HG02588 (cell line): ENCODE measurements around the gene MUCL3.
A peak's percentile ranks its signal among the peaks of the same experiment; 100 is the strongest.
"Not testable (repeated sequence)": the region's sequence is repeated elsewhere in the genome, so short reads cannot be mapped to it uniquely, and the experiment has no call there.

Experiments
- ATAC-seq: cut with Tn5 transposase; IDR thresholded peaks from one replicate; pipeline ENCODE4 v1.9.1; 2021; ENCODE audit warnings: mild to moderate bottlenecking, moderate library complexity; ENCODE audit not compliant: unreplicated experiment

MUCL3 gene

DNA sequence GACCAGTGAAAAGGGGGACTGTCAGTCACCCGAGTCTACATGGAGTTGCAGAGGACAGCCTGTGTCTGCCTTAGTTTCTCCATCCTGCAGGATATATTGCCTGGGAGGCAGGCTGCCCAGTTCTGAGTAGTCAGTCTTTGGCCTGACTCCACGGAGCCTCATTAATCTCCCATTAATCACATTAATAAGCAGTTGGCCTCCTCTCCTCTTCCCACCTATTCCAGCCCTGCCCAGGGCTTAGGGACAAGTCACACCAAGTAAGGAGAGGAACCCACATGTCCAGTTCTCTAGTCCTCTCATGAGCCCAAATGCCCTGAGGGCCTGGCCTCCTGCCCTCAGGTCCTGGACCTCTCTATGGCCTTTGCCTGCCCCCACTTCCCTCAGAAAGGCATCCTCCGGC, 1.3 kb upstream of the MUCL3 start:
- no peak for ATAC-seq

- no peak for ATAC-seq
Observed at GRCh38 chr6:30942338-30943060, 1.7 kb downstream of the MUCL3 start.

DNA sequence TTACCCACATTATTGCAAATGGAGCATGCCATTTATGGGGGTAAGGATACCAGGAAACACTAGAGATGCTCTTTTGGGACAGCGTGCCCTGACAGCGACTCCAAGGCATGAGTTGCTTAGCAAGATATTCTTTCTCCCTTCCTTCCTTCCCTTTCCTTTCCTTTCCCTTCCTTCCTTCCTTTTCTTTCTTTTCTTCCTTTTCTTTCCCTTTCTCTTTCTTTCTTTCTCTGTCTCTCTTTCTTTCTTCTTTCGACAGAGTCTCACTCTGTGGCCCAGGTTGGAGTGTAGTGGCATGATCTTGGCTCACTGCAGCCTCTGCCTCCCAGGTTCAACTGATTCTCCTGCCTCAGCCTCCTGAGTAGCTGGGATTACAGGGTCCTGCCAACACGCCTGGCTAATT, 3.3 kb downstream of the MUCL3 start:
- no peak for ATAC-seq

DNA sequence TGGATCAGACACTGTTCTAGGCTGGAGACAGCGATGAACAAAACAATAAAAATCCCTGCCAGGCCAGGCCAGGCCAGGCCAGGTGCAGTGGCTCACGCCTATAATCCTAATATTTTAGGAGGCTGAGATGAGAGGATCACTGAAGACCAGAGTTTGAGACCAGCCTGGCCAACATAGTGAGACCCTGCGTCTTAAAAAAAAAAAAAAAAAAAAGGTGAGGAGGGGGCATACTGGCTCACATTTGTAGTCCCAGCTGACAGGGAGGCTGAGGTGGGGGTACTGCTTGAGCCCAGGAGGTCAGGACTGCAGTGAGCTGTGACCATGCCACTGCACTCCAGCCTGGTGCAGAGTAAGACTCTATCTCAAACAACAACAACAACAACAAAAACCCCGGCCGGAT, 4.5 kb downstream of the MUCL3 start:
- no peak for ATAC-seq

- ATAC-seq: no peak
Observed at GRCh38 chr6:30947231-30947630, 6.5 kb downstream of the MUCL3 start.

DNA sequence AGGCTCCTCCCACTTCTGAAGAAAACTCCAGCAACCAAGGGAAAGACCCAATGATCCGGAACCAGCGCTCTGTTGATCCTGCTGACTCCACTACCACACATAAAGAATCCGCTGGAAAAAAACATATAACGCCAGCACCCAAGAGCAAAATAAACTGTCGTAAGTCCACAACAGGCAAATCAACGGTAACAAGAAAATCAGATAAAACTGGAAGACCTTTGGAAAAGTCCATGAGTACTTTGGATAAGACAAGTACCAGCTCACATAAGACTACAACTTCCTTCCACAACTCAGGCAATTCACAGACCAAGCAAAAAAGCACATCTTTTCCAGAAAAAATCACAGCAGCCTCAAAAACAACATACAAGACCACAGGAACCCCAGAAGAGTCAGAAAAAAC, 8.0 kb downstream of the MUCL3 start:
- no peak for ATAC-seq

GRCh38 chr6:30951907-30952469, 11.2 kb downstream of the MUCL3 start:
- no peak for ATAC-seq

DNA sequence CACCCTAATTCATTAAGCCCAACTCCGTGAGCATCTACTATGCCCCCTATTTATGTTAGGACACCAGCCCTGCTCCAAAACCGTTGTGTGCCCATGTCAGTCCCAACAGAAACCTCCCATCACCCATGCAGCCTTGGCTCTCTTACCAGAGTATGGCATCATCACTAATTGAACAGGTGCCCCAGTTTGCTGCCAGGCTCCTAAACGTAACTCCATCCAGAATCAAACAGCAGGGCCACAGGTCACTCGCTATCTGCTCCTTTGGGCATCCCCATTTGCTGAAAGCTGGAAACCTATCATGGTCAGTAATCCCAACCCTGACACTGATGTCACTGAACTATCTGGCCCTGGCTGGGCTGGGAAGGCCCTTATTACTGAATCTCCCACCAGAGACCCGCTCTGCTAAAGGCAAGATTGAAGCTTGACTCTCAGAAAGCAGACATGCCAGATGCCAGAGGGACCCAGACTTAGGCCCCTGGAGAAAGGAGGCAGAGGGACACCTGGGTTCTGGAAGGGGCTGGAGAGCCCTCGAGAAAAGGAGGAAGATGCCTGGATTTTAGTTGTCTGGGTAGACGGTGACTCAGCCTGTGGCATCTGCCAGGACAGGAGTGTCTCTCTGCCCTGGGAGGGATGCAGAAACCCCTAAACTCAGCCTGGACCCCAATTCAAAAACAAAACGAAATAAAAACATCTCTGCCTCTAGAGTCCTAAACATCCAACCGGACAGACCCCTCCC, 14.0 kb downstream of the MUCL3 start:
- no peak for ATAC-seq

DNA sequence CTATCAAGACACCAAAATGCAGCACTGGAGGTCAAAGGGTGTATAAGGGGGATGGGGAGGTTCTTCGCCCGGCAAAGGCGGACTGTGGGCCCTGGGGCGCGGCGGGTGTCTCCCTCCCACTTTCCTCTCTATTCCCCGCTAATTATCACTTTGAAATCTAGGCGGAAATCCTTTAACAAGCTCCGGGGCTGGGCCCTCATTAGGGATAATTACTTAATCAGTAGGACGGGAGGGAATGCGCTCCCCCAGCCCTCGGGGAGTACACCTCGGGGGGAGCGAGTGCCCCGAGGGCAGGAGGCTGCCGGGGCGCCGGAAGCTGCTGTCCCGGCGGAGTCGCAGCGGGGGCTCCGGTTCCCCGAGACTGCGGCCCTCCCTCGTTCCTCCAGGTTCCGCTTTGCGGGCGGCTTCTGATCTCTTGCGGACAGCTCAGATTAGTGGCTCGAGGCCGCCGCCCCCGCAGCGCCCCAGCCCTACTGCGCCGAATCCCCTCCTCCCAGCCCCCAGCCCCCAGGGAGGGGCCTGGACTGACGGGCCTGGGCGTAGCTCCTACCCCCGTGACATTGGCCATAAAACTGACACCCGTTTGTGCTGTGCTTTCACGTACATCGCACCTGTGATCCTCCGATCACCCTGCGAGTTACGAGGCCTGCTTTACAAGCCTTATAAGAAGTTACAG, 14.7 kb downstream of the MUCL3 start:
- ATAC-seq: peak; percentile 47

DNA sequence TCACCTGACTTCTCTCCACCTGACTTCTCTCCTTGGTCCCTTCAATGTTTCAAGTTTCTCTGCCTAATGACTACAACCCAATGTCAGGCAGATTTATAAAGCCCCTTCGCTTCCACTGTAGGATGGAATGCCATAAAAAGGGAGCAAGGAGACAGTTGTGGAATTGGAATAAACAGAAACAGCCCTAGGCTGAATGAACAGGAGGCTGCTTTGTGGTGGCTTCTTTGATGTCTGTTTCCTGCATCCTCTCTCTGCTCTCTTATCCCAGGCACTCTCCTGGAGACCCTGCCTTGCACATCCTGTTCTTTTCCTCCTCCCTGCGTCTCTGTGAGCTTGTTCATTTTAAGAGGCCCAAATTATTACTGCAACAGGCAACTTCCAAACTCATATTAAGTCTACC, 16.9 kb downstream of the MUCL3 start:
- no peak for ATAC-seq

DNA sequence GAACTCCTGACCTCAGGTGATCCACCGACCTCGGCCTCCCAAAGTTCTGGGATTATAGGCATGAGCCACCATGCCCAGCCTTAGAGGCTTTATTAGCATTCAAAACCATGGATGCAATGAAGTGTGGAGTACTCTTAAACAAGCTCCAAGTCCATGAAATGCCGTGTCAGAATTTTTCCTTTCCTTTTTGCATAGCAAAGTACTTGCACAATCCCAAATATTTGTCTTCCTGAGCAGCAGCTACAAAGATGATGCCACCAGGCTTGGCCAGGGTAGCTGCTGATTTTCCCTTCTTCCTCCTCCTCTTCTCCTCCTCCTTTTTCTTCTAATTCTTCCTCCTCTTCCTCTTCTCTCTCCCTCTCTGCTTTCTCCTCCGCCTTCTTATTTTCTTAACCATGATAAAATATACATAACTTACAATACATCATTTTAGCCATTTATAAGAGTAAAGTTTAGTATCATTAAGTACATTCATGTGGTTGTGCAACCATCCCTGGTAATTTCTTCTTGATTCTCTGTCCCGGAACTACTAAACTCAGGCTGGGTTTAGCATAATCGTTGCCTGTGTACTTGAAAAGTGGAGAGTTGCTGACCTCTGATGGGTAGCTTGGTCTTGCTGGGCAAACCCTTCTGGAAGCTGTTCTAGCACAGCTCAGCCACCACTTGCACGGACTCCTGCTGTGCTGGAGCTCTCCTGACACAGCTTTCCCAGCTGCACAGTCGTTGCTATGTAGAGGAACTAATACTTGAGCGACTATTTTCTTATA, 20.3 kb downstream of the MUCL3 start:
- no peak for ATAC-seq

- ATAC-seq: no peak
Observed at GRCh38 chr6:30962716-30963115, 21.9 kb downstream of the MUCL3 start.

GRCh38 chr6:30963641-30964040, 22.9 kb downstream of the MUCL3 start:
- no peak for ATAC-seq

GRCh38 chr6:30964075-30964474, 23.3 kb downstream of the MUCL3 start:
- no peak for ATAC-seq

DNA sequence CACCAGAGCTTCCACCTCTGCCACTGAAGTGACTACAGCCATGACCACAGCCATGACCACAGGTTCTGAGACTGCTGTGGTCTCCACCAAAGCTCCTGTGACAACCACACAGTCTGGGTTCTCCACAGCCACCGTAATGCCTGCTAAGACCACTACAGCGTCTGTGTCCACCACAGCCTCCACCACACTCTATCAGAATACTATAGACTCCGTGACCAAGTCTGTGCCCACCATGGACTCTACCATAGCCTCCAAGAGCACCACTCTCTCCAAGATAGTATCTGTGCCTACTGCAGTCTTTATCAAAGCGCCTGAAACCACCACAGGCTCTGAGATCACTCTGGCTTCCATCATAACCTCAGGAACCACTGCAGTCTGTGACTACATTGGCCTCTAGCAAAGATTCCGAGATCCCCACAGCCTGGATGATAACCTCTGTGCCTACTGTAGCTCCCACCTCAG, 24.4 kb downstream of the MUCL3 start:
- ATAC-seq: no peak

GRCh38 chr6:30966154-30966553, 25.4 kb downstream of the MUCL3 start:
- ATAC-seq: no peak

GRCh38 chr6:30969171-30969570, 28.4 kb downstream of the MUCL3 start:
- ATAC-seq: not testable (repeated sequence)

DNA sequence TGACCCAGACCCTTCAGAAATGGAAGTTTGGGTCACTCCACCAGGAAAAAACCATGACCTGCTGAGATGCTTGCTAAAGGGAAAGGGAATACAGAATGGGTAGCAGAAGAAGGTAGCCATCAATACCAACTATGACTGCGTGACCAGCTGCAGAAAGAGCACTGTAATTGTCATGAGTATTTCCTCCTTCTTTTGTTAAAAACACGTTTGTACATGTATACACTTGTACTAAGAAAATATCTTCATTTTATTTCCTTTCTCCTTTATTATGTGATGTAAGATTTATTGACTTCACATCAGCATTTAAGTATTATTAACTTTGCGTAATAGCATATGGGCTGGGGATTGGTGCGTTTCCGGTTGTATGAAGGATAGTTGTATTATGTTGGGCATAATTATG, 30.2 kb downstream of the MUCL3 start:
- no peak for ATAC-seq

DNA sequence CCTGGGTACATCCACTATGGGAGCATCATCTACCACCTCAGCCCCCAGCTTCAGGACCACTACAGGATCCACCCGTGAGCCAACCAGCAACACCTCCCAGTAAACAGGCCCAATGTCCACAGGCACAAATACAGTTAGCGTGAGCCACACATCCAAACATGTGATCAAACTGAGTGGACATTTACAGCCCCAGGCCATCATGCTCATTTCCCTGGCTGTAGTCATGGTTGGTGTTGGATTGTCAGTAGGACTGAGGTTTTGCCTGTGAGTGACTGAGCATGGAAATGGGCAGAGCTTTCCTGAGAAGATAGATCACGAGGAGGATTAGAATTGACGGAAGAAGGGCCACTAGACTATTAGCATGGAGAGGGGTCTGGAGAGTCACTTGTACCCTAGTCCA, 32.0 kb downstream of the MUCL3 start:
- ATAC-seq: no peak

- ATAC-seq: no peak
Observed at GRCh38 chr6:30974490-30975252, 33.9 kb downstream of the MUCL3 start.
